ENCODE data around the gene SERPINB2.
"Not testable (repeated sequence)": the region's sequence is repeated elsewhere in the genome, so short reads cannot be mapped to it uniquely, and the experiment has no call there.

The SERPINB2 gene

DNA sequence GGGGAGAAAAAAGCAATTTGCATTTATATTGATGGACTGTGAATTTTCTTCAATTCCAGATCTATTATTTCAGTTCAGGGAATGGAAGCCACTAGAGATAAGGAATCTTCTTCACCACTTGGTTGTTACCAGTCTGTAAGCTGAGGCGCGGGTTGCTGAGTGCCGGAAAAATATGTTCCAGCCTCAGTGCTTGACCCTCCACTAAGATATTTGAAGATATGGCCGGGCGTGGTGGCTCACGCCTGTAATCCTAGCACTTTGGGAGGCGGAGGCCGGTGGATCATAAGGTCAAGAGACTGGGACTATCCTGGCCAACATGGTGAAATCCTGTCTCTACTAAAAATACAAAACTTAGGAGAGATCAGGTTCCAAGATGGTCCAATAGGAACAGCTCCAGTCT is 52.5 kb downstream of the SERPINB2 start:
- no peak for DNase-seq

GRCh38 chr18:63940543-63941050 is 53.1 kb downstream of the SERPINB2 start:
- DNase-seq: not testable (repeated sequence)

- no peak for DNase-seq
Observed at GRCh38 chr18:63947051-63947790, 59.7 kb downstream of the SERPINB2 start.

DNA sequence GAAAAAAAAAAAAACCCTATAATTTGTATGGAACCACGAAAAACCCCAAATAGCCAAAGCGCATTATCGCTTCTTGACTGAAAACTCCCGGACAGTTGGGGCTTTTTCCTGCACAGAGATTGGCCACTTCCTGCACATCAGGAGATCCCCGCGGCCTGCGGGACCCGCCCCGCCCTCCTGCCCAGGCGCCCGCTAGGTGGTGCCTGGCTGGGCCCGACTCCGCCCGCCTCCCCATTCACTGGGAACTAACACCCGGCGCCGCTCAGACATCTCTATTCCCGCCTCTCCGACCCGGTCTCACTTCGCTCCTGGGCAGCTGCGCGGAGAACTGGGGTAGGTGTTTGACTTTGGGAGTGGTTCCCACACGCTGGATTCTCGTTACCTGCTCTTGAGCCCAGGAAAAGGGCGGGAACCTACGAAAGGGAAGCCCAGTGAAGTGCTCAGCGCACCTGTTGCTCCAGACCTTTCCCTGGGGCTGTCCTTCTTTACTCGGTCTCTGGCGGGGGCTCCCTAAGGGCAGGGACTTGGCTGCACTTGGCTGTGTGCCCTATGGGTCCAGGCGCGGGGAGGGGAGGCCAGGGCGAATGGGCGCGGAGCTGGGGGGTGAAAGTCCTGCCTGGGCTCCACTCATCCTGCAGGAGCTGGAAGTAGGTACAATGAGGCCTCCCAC is 61.7 kb downstream of the SERPINB2 start, which contains the start of gene HMSD:
TSS of gene HMSD (plus strand) at position 234 of the 670 bp plus-strand sequence. CDS start 4,155 bp downstream, outside the sequence.
- peak; percentile 78 for DNase-seq

DNA sequence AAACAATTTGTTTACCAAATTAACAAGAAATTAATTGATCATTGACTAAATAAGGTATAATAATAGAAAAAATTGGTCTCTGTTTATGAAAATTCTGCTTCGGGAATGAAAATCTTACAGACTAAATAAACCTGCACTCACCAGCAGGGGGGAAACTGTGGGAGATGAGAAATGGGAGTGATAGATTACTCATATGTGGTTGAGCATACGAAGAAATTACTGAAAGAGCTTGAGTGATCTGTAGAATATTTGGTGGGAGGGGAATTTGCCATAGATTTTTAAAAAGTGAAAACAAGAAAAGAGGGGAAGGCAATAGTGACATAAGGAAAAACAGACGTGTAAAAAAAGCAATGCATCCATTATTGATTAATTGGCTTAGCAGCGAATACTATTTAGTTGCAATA is 63.8 kb downstream of the SERPINB2 start:
- peak; percentile 48 for DNase-seq
